GM12878 (cell line): Measurements from ENCODE around the gene ANKRD6. TPM values are rescaled to one million over a fixed set of nuclear protein-coding genes. Genes with fewer than 3 reads are reported as not detected.

Experiments used
- ATAC-seq: fragments of 200-7000 bp; cut with Tn5 transposase; 3 replicates; pipeline ENCODE4 v1.9.1; 2020; ENCODE audit warnings: mild to moderate bottlenecking, moderate library complexity
- BruUV-seq: library from RNA; stranded (reverse); fragments of 400-500 nt; replicated peaks from 2 replicates; lab custom pipeline; 2021; lab: Mats Ljungman, UMichigan
- CTCF ChIA-PET: fragments of 300-600 bp; sonication (Branson Sonifier 250); formaldehyde crosslinking; extraction: SDS; loops from one replicate; lab custom pipeline; 2021; ENCODE audit warnings: inconsistent platforms; lab: Yijun Ruan, JAX
- POLR2A ChIA-PET: fragments of 350-600 bp; formaldehyde crosslinking; extraction: SDS; loops from one replicate; lab custom pipeline; 2021; ENCODE audit warnings: inconsistent platforms; lab: Charles Lee
- RAD21 ChIA-PET: fragments of 300-600 bp; sonication (Branson Sonifier 250); formaldehyde crosslinking; loops from one replicate; lab custom pipeline; 2023; ENCODE audit warnings: antibody characterized with exemption; ENCODE audit not compliant: unreplicated experiment; lab: Charles Lee
- SMC1A ChIA-PET: fragments of 300-600 bp; sonication (Branson Sonifier 250); formaldehyde crosslinking; loops from one replicate; lab custom pipeline; 2023; ENCODE audit not compliant: unreplicated experiment, uncharacterized antibody; lab: Charles Lee
- DNase-seq: peaks from one replicate; pipeline ENCODE4 v3.0.0-alpha.2; 2011; ENCODE audit warnings: low read depth, low spot score
- FAIRE-seq: peaks from 3 replicates; lab custom pipeline; 2011; peaks lifted over from hg19 to GRCh38; lab: Jason Lieb, UNC
- H2AFZ ChIP-seq: 2 replicates; pipeline ENCODE4 v1.6.0; 2011; ENCODE audit warnings: low read depth, low read length, control low read depth; ENCODE audit not compliant: control insufficient read depth
- H3K27ac ChIP-seq: 2 replicates; pipeline ENCODE4 v1.5.1; 2011; ENCODE audit warnings: control low read depth; ENCODE audit not compliant: control insufficient read depth, insufficient read depth
- H3K27me3 ChIP-seq, 2 experiments: replicated peaks in 1 of 2; 2 replicates each; pipeline versions ENCODE4 v1.6.0 to v1.6.1; 2011; ENCODE audit warnings: low read length in 1 of 2; ENCODE audit not compliant: control insufficient read depth in 2 of 2, insufficient read depth in 2 of 2
- H3K36me3 ChIP-seq, 2 experiments: 2 replicates each; pipeline ENCODE4 v1.5.1; 2011; ENCODE audit warnings: low read length in 1 of 2; ENCODE audit not compliant: control insufficient read depth in 2 of 2, insufficient read depth in 2 of 2
- H3K4me1 ChIP-seq: 2 replicates; pipeline ENCODE4 v1.6.1; 2011; ENCODE audit warnings: mild to moderate bottlenecking, low read length, moderate library complexity, mixed read lengths; ENCODE audit not compliant: control insufficient read depth, insufficient read depth
- H3K4me2 ChIP-seq: 2 replicates; pipeline ENCODE4 v1.6.0; 2011; ENCODE audit warnings: control low read depth; ENCODE audit not compliant: control insufficient read depth, insufficient read depth
- H3K4me3 ChIP-seq: fragments of 200-600 bp; sonication (generic); 2 replicates; pipeline ENCODE4 v1.5.1; 2016
- H3K79me2 ChIP-seq: 2 replicates; pipeline ENCODE4 v1.6.0; 2011; ENCODE audit warnings: low read length; ENCODE audit not compliant: control insufficient read depth, insufficient read depth
- H3K9ac ChIP-seq: 2 replicates; pipeline ENCODE4 v1.8.0; 2011; ENCODE audit warnings: low read length, control low read depth, mixed read lengths; ENCODE audit not compliant: control insufficient read depth, insufficient read depth
- H3K9me3 ChIP-seq: replicated peaks from 3 replicates; pipeline ENCODE4 v1.5.1; 2011; ENCODE audit warnings: mild to moderate bottlenecking, low read length; ENCODE audit not compliant: control insufficient read depth, insufficient read depth
- H4K20me1 ChIP-seq: 2 replicates; pipeline ENCODE4 v1.6.0; 2011; ENCODE audit not compliant: control insufficient read depth, insufficient read depth
- ASH2L ChIP-seq: fragments of 300-600, 200-600 bp; sonication (generic); IDR thresholded peaks from 2 replicates; pipeline ENCODE4 v1.6.1; 2017; ENCODE audit warnings: low read depth, mild to moderate bottlenecking, borderline replicate concordance
- E4F1 ChIP-seq: fragments of 450-650 bp; IDR thresholded peaks from 2 replicates; pipeline ENCODE4 v1.6.1; 2018; ENCODE audit warnings: borderline replicate concordance, mild to moderate bottlenecking; ENCODE audit not compliant: partially characterized antibody
- FOS ChIP-seq: IDR thresholded peaks from 3 replicates; pipeline ENCODE4 v1.6.1; 2011; ENCODE audit warnings: borderline replicate concordance; ENCODE audit not compliant: insufficient read length; ENCODE audit errors: extremely low read depth
- HCFC1 ChIP-seq: fragments of 150-350 bp; IDR thresholded peaks from 2 replicates; pipeline ENCODE4 v1.6.1; 2014; ENCODE audit warnings: low read length
- IKZF1 ChIP-seq: fragments of 450-650 bp; conservative IDR thresholded peaks from 2 replicates; pipeline ENCODE4 v1.6.1; 2017; ENCODE audit warnings: antibody characterized with exemption, mild to moderate bottlenecking
- MEF2B ChIP-seq: fragments of 450-650 bp; IDR thresholded peaks from 2 replicates; pipeline ENCODE4 v1.6.1; 2018; ENCODE audit warnings: mild to moderate bottlenecking, moderate library complexity; ENCODE audit not compliant: partially characterized antibody, poor library complexity, severe bottlenecking
- NFYA ChIP-seq: IDR thresholded peaks from 2 replicates; pipeline ENCODE4 v1.6.1; 2011; ENCODE audit warnings: low read depth, mild to moderate bottlenecking, low read length, improper control_type of control experiment, borderline replicate concordance
- NR2C1 ChIP-seq: fragments of 450-650 bp; IDR thresholded peaks from 2 replicates; pipeline ENCODE4 v1.6.1; 2017; ENCODE audit warnings: antibody characterized with exemption, mild to moderate bottlenecking, moderate library complexity
- NRF1 ChIP-seq: conservative IDR thresholded peaks from 2 replicates; pipeline ENCODE4 v1.6.1; 2011; ENCODE audit warnings: mild to moderate bottlenecking, low read depth, low read length, improper control_type of control experiment
- RUNX3 ChIP-seq: IDR thresholded peaks from 2 replicates; pipeline ENCODE4 v1.6.1; 2012; ENCODE audit warnings: low read length, inconsistent platforms
- SREBF1 ChIP-seq: IDR thresholded peaks from 2 replicates; pipeline ENCODE4 v1.6.1; 2012; ENCODE audit warnings: mild to moderate bottlenecking, low read length
- TCF12 ChIP-seq: IDR thresholded peaks from 2 replicates; pipeline ENCODE4 v1.6.1; 2011; ENCODE audit warnings: low read depth, mild to moderate bottlenecking, low read length
- YBX1 ChIP-seq: fragments of 450-650 bp; IDR thresholded peaks from 2 replicates; pipeline ENCODE4 v1.6.1; 2016; ENCODE audit warnings: antibody characterized with exemption
- ZNF592 ChIP-seq: fragments of 450-650 bp; IDR thresholded peaks from 2 replicates; pipeline ENCODE4 v1.6.1; 2017; ENCODE audit warnings: mild to moderate bottlenecking, moderate library complexity
- ZSCAN29 ChIP-seq: fragments of 450-650 bp; IDR thresholded peaks from 2 replicates; pipeline ENCODE4 v1.6.1; 2017; ENCODE audit warnings: mild to moderate bottlenecking, moderate library complexity
- WGBS: methylation state at CpG from one replicate; pipeline ENCODE4 v1.1.6; 2016; ENCODE audit warnings: low lambda C conversion rate; ENCODE audit not compliant: insufficient replicate concordance, insufficient coverage; ENCODE audit errors: missing lambda C conversion rate; 5-methylcytosine and 5-hydroxymethylcytosine counted together
- in situ Hi-C: fragments of 300-500 bp; cut with MboI; formaldehyde crosslinking; loops from 9 replicates; pipeline ENCODE4 v1.14.3; 2018; ENCODE audit warnings: mixed read lengths
- intact Hi-C: fragments of 100-400 bp; cut with micrococcal nuclease; formaldehyde crosslinking; loops from one replicate; pipeline ENCODE4 v1.14.2; 2022; ENCODE audit not compliant: unreplicated experiment
- polyA plus RNA-seq, 11 experiments: library from polyadenylated mRNA; depleted of rRNA in 4 of 11; unstranded in 6 of 11; stranded (reverse) in 5 of 11; fragments of >200 nt; fragmentation: Nextera tagmentation in 4 of 11; fragmentation: Illumina TruSeq in 1 of 11; extraction: Ambion mirVana in 4 of 11; extraction: Trizol in 1 of 11; gene quantifications; 1 replicate in 1 of 11; 2 replicates in 10 of 11; pipeline versions ENCODE4 v1.2.1 to v1.2.3, GENCODE V29; 2011 to 2016; ENCODE audit warnings: inconsistent platforms in 2 of 11, missing spikeins in 2 of 11, low read depth in 1 of 11
- total RNA-seq, 4 experiments: library from RNA; depleted of rRNA in 3 of 4; stranded (reverse); fragments of >200 nt in 3 of 4; fragmentation: Illumina TruSeq in 1 of 4; extraction: Trizol in 1 of 4; gene quantifications; 2 replicates each; pipeline versions ENCODE4 v1.2.1 to v1.2.3, GENCODE V29; 2013 to 2021
- TF ChIP-seq, protein P1 (sequence below): fragments of 450-650 bp; IDR thresholded peaks from 2 replicates; pipeline ENCODE4 v1.6.1; 2017; ENCODE audit warnings: low read depth, mild to moderate bottlenecking, moderate library complexity

ANKRD6 gene
- total and polyA plus RNA-seq, 10 of the 15 experiments (the other 5 are each of a cell fraction or from before 2014, with no cell fraction given): 0.03 to 0.90 (median 0.38) TPM

- CTCF ChIA-PET: interaction anchor here (0.9 kb wide), 1 partner anchor 544 kb away, joined by 3 read pairs; no protein-coding TSS in a partner anchor
- no peak overlapping the region for H3K4me2 ChIP-seq
- H3K9ac ChIP-seq: no peak overlapping the region
- H4K20me1 ChIP-seq: no peaks in the 10 kb centered on the region; the same call in 1 of the 2 replicates
- TF ChIP-seq HCFC1: no peak
- TF ChIP-seq NRF1: no peak
- no peak for TF ChIP-seq ZNF592
- no peak for TF ChIP-seq SREBF1
- no peak for TF ChIP-seq MEF2B
- no peak for TF ChIP-seq NFYA
- TF ChIP-seq YBX1: no peak
- TF ChIP-seq ASH2L: no peak
- no peak for TF ChIP-seq RUNX3
- TF ChIP-seq NR2C1: no peak
- no peak for TF ChIP-seq ZSCAN29
- TF ChIP-seq IKZF1: no peak
- TF ChIP-seq FOS: no peak
- TF ChIP-seq E4F1: no peak
- TF ChIP-seq, protein P1, sequence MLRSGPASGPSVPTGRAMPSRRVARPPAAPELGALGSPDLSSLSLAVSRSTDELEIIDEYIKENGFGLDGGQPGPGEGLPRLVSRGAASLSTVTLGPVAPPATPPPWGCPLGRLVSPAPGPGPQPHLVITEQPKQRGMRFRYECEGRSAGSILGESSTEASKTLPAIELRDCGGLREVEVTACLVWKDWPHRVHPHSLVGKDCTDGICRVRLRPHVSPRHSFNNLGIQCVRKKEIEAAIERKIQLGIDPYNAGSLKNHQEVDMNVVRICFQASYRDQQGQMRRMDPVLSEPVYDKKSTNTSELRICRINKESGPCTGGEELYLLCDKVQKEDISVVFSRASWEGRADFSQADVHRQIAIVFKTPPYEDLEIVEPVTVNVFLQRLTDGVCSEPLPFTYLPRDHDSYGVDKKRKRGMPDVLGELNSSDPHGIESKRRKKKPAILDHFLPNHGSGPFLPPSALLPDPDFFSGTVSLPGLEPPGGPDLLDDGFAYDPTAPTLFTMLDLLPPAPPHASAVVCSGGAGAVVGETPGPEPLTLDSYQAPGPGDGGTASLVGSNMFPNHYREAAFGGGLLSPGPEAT: no peak
- TF ChIP-seq TCF12: no peak
- ATAC-seq (no peak), FAIRE-seq (peak; percentile 86), DNase-seq (no peak)
- in situ Hi-C loops: no loop called here
- RAD21 ChIA-PET: no interaction called here
- SMC1A ChIA-PET: interaction anchor here (0.7 to 0.9 kb wide), 3 partner anchors 9 to 126 kb away, joined by 3 read pairs; no protein-coding TSS in a partner anchor
- no peaks in the 10 kb centered on the region for H3K27me3 ChIP-seq
- H3K79me2 ChIP-seq: no peaks in the 10 kb centered on the region
- no peaks in the 10 kb centered on the region for H3K9me3 ChIP-seq
- H2AFZ ChIP-seq: no peak overlapping the region
- BruUV-seq: no TSS peak
- POLR2A ChIA-PET: no interaction called here
- H3K27ac ChIP-seq: no peak overlapping the region
- intact Hi-C loops: no loop called here
- no peak overlapping the region for H3K4me3 ChIP-seq
- peaks cover 0 to 22% of the 10 kb centered on the region in 2 experiments for H3K36me3 ChIP-seq
- H3K4me1 ChIP-seq: no peaks in the 10 kb centered on the region
- 98% methylated on average over 5 of the region's 5 CpGs for WGBS
Measured at GRCh38 chr6:89667872-89668556, 235.1 kb downstream of the ANKRD6 start.
